ENCODE data around the gene LYL1. TPM values are rescaled to one million over a fixed set of nuclear protein-coding genes. Genes with fewer than 3 reads are reported as not detected.

The LYL1 gene
- total and polyA plus RNA-seq, 2 of the 13 experiments (the other 11 are each of a cell fraction or from before 2014, with no cell fraction given): 0.75 to 0.92 TPM

DNA sequence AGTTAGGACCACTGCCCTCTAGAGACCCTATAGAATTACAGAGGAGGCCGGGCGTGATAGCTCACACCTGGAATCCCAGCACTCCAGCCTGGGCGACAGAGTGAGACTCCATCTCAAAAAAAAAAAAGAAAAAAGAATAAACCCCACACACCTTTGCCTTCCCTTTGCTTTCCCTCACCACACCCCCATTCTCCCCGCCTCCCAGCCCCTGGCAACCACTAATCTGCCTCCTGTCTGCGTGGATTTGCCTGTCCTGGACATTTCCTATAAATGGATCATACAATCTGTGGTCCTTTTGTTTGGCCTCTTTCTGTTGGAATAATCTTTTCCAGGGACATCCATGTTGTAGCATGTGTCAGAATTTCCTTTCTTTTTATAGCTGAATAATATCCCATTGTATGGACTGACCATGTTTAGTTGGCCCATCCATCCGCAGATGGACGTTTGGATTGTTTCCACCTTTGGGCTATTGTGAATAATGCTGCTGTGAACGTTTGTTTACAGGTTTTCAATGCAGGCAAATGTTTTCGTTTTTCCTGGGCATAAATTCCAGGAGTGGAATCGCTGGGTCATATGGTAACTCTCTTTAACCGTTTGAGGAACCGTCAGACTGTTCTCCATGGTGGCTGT is 30.7 kb upstream of the LYL1 start (continued):
- TF ChIP-seq ZNF704 (CRISPR knock-in tag; IDR thresholded peaks at IDR 0.05; ENCODE audit: borderline replicate concordance): no peak
- no peak for TF ChIP-seq PHF21A (CRISPR knock-in tag; IDR thresholded peaks at IDR 0.05)
- no peak for TF ChIP-seq ZBED4 (CRISPR knock-in tag; IDR thresholded peaks at IDR 0.05; ENCODE audit: borderline replicate concordance)
- no peak for TF ChIP-seq ATM (IDR thresholded peaks at IDR 0.05; ENCODE audit: borderline replicate concordance)
- TF ChIP-seq LBX2 (CRISPR knock-in tag; IDR thresholded peaks at IDR 0.05; ENCODE audit: borderline replicate concordance): no peak
- TF ChIP-seq, protein P1, sequence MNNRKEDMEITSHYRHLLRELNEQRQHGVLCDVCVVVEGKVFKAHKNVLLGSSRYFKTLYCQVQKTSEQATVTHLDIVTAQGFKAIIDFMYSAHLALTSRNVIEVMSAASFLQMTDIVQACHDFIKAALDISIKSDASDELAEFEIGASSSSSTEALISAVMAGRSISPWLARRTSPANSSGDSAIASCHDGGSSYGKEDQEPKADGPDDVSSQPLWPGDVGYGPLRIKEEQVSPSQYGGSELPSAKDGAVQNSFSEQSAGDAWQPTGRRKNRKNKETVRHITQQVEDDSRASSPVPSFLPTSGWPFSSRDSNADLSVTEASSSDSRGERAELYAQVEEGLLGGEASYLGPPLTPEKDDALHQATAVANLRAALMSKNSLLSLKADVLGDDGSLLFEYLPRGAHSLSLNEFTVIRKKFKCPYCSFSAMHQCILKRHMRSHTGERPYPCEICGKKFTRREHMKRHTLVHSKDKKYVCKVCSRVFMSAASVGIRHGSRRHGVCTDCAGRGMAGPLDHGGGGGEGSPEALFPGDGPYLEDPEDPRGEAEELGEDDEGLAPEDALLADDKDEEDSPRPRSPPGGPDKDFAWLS (CRISPR knock-in tag; IDR thresholded peaks at IDR 0.05; ENCODE audit: borderline replicate concordance): no peak
- no peak for TF ChIP-seq ZNF343 (CRISPR knock-in tag; IDR thresholded peaks at IDR 0.05)
- no peak for TF ChIP-seq KDM6A (CRISPR knock-in tag; IDR thresholded peaks at IDR 0.05; ENCODE audit: low read depth)
- TF ChIP-seq NR3C1 (CRISPR knock-in tag; IDR thresholded peaks at IDR 0.05): no peak
- no peak for TF ChIP-seq ZNF232 (CRISPR knock-in tag; IDR thresholded peaks at IDR 0.05; ENCODE audit: borderline replicate concordance)
- TF ChIP-seq, protein P2, sequence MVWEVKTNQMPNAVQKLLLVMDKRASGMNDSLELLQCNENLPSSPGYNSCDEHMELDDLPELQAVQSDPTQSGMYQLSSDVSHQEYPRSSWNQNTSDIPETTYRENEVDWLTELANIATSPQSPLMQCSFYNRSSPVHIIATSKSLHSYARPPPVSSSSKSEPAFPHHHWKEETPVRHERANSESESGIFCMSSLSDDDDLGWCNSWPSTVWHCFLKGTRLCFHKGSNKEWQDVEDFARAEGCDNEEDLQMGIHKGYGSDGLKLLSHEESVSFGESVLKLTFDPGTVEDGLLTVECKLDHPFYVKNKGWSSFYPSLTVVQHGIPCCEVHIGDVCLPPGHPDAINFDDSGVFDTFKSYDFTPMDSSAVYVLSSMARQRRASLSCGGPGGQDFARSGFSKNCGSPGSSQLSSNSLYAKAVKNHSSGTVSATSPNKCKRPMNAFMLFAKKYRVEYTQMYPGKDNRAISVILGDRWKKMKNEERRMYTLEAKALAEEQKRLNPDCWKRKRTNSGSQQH (CRISPR knock-in tag; IDR thresholded peaks at IDR 0.05; ENCODE audit: low read depth): no peak
